ENCODE results near the gene SLC37A1. TPM values are rescaled to one million over a fixed set of nuclear protein-coding genes. Genes with fewer than 3 reads are reported as not detected.

Gene SLC37A1
- total and polyA plus RNA-seq, 8 donors = 4.7 to 14.3 (median 7.9) TPM

DNA sequence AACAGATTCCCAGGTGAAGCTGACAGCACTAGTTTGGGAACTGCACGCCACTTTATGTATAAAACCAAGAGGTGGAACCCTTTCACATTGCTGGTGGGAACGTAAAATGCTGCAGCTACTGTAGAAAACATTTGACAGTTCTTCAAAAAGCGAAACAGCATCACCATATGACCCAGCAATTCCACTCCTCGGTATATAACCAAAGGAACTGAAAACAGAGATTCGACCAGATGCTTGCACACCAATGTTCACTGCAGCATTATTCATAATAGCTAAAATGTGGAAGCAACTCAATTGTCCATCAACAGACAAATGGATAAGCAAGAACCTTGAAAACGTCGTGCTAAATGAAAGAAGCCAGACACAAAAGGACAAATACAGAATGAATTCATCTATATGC is 35.1 kb upstream of the SLC37A1 start:
- Histone ChIP-seq H3K4me1 (peaks cover 0 to 16% (median 5%) of the 10 kb centered on the region in 3 donors), H3K9me3 (no peaks in the 10 kb centered on the region), H3K27me3 (no peaks in the 10 kb centered on the region), H3K27ac (no peak overlapping the region), H3K4me3 (no peak overlapping the region), H3K36me3 (no peaks in the 10 kb centered on the region)
- DNase-seq (no peak), ATAC-seq (no peak), FAIRE-seq (no peak)
- TF ChIP-seq, protein P1, sequence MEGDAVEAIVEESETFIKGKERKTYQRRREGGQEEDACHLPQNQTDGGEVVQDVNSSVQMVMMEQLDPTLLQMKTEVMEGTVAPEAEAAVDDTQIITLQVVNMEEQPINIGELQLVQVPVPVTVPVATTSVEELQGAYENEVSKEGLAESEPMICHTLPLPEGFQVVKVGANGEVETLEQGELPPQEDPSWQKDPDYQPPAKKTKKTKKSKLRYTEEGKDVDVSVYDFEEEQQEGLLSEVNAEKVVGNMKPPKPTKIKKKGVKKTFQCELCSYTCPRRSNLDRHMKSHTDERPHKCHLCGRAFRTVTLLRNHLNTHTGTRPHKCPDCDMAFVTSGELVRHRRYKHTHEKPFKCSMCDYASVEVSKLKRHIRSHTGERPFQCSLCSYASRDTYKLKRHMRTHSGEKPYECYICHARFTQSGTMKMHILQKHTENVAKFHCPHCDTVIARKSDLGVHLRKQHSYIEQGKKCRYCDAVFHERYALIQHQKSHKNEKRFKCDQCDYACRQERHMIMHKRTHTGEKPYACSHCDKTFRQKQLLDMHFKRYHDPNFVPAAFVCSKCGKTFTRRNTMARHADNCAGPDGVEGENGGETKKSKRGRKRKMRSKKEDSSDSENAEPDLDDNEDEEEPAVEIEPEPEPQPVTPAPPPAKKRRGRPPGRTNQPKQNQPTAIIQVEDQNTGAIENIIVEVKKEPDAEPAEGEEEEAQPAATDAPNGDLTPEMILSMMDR (IDR thresholded peaks at IDR 0.05) = no peak
- WGBS, 2 donors = 45% methylated on average over 7 of the region's 7 CpGs
- intact Hi-C loops (cut with DNase I) = no loop called here

DNA sequence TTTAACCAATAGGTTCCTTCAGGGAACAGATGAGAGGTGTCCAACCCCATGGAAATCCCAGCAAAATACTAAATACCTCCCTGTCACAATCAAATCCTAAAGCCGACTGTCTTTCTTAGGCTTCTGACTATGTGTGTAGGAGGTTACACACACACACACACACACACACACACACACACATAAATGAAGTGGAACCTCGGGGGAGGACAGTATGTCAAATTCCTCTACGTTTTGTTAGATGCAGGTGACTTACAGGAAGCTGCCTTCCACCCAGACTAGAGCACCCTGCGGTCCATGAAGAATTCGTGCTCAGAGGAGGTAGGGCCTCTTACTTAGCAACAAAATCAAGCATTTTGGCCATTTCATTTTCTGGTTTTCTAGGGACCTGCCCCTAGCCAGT is 34.1 kb upstream of the SLC37A1 start:
- intact Hi-C loops (cut with DNase I) = no loop called here
- ATAC-seq (no peak), FAIRE-seq (no peak), DNase-seq (no peak)
- WGBS, 2 donors = 78 to 86% methylated on average over 5 of the region's 5 CpGs
- Histone ChIP-seq H3K4me1 (peaks cover 0 to 11% (median 5%) of the 10 kb centered on the region in 3 donors), H3K36me3 (no peaks in the 10 kb centered on the region), H3K4me3 (no peak overlapping the region), H3K27ac (no peak overlapping the region), H3K27me3 (no peaks in the 10 kb centered on the region), H3K9me3 (no peaks in the 10 kb centered on the region)
- TF ChIP-seq, protein P1 (IDR thresholded peaks at IDR 0.05) = no peak

DNA sequence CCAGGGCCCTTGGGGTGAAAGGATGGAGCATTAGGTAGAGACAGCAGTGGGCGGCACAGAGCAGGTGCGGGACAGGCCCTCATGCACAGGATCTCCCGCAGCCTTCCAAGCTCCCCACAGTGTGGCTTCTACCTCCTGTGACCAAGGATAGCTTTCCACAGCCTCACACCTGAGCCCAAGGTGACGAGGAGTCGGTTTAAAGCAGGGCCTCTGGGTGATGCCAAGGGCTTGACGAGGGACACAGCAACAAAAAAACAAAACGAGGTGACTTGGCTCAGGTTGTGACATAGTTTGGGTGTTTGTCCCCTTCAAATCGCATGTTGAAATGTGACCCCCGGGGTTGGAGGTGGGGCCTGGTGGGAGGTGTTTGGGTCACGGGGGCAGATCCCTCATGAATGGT is 32.9 kb upstream of the SLC37A1 start:
- WGBS, 2 donors = 88 to 91% methylated on average over 10 of the region's 10 CpGs
- no peak for FAIRE-seq
- peaks cover 0 to 11% (median 5%) of the 10 kb centered on the region in 3 donors for H3K4me1 ChIP-seq
- no peak for ATAC-seq
- H3K27me3 ChIP-seq = no peaks in the 10 kb centered on the region
- H3K4me3 ChIP-seq = no peak overlapping the region
- H3K27ac ChIP-seq = no peak overlapping the region
- no peak for DNase-seq
- TF ChIP-seq, protein P1 (IDR thresholded peaks at IDR 0.05) = no peak
- intact Hi-C loops (cut with DNase I) = no loop called here
- H3K36me3 ChIP-seq = no peaks in the 10 kb centered on the region
- no peaks in the 10 kb centered on the region for H3K9me3 ChIP-seq

DNA sequence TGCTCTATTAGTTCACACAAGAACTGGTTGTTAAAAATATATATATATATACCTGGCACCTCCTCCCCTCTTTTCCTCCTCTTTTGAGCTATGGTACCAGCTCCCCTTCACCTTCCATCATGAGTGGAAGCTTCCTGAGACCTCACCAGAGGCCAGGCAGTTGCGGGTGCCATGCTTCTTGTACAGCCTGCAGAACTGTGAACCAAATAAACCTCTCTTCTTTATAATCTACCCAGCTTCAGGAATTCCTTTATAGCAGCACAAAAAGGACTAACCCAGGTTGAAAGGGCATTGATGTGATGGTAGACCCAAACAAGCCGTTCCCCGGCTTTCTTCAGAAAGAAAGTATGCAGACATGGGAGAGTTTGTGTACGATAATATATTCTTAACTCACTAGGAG is 32.5 kb upstream of the SLC37A1 start:
- 87 to 95% methylated on average over 4 of the region's 4 CpGs for WGBS, 2 donors

DNA sequence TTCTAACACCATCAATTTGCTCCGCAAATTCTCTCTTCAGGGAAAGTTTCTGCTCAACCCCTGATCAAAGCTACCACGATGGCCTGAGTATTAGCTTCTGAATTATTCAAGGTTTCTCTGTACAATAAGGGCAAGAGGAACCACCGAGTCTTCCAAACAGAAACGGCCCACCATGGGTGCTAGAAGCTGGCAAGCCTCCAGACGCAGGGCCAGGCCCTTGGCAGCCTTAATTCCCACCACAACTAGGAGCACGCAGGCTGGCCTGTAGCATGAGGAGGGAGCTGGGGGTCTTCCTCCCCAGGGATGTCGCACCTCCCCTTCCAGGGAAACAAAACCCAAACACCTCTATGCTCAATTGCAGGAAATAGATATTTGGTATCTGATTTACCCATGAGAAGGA is 28.7 kb upstream of the SLC37A1 start:
- DNase-seq (no peak), FAIRE-seq (no peak), ATAC-seq (no peak)
- no peaks in the 10 kb centered on the region for H3K36me3 ChIP-seq
- WGBS, 2 donors = 76 to 91% methylated on average over 7 of the region's 7 CpGs
- peaks cover 0 to 5% (median 3%) of the 10 kb centered on the region in 3 donors for H3K4me1 ChIP-seq
- TF ChIP-seq, protein P1 (IDR thresholded peaks at IDR 0.05) = no peak
- H3K9me3 ChIP-seq = no peaks in the 10 kb centered on the region
- intact Hi-C loops (cut with DNase I) = no loop called here
- H3K27me3 ChIP-seq = no peaks in the 10 kb centered on the region
- no peak overlapping the region for H3K4me3 ChIP-seq
- no peak overlapping the region for H3K27ac ChIP-seq

More for the DNA sequence above, 32.5 kb upstream of the SLC37A1 start:
- no peaks in the 10 kb centered on the region for H3K9me3 ChIP-seq
- intact Hi-C loops (cut with DNase I) = no loop called here
- no peaks in the 10 kb centered on the region for H3K36me3 ChIP-seq
- H3K27ac ChIP-seq = no peak overlapping the region
- H3K27me3 ChIP-seq = no peaks in the 10 kb centered on the region
- peaks cover 0 to 11% (median 5%) of the 10 kb centered on the region in 3 donors for H3K4me1 ChIP-seq
- DNase-seq (no peak), ATAC-seq (no peak), FAIRE-seq (no peak)
- H3K4me3 ChIP-seq = no peak overlapping the region
- TF ChIP-seq, protein P1 (IDR thresholded peaks at IDR 0.05) = no peak
